Fibroblast of pulmonary artery (primary cell): ENCODE results near the gene TAOK2.

ENCODE experiments used
- DNase-seq: peaks from one replicate; pipeline ENCODE4 v3.0.0-alpha.2; 2010; ENCODE audit warnings: low read depth
- H3K4me3 ChIP-seq: replicated peaks from 2 replicates; pipeline ENCODE4 v1.5.1; 2011; ENCODE audit warnings: low read depth, mild to moderate bottlenecking, control low read depth, low read length, moderate library complexity
- CTCF ChIP-seq: IDR thresholded peaks from 2 replicates; pipeline ENCODE4 v1.5.1; 2011; ENCODE audit warnings: mild to moderate bottlenecking, control low read depth, low read length, inconsistent platforms; ENCODE audit errors: missing control alignments

TAOK2 gene

GRCh38 chr16:29977063-29977825 lies 3.6 kb downstream of the TAOK2 start:
- H3K4me3 ChIP-seq, result peak overlapping the region; percentile 93
- TF ChIP-seq CTCF, result no peak
- no peak for DNase-seq

- H3K4me3 ChIP-seq, result no peak overlapping the region
- DNase-seq, result no peak
- no peak for TF ChIP-seq CTCF
Measured at GRCh38 chr16:29978081-29978480, 4.4 kb downstream of the TAOK2 start.

GRCh38 chr16:29978564-29979270 lies 5.0 kb downstream of the TAOK2 start:
- DNase-seq, result no peak
- TF ChIP-seq CTCF, result no peak
- H3K4me3 ChIP-seq, result no peak overlapping the region

- no peak overlapping the region for H3K4me3 ChIP-seq
- TF ChIP-seq CTCF, result no peak
- no peak for DNase-seq
Measured at GRCh38 chr16:29982560-29983419, 9.1 kb downstream of the TAOK2 start.

GRCh38 chr16:29983420-29984136 lies 9.9 kb downstream of the TAOK2 start:
- H3K4me3 ChIP-seq, result no peak overlapping the region
- no peak for TF ChIP-seq CTCF
- DNase-seq, result no peak

- no peak for DNase-seq
- H3K4me3 ChIP-seq, result no peak overlapping the region
- TF ChIP-seq CTCF, result no peak
Measured at GRCh38 chr16:29984137-29984763, 10.6 kb downstream of the TAOK2 start.
